IMR-90 (cell line): ENCODE measurements around the gene PSMA3. TPM values are rescaled to one million over a fixed set of nuclear protein-coding genes. Genes with fewer than 3 reads are reported as not detected.

Experiments
- ATAC-seq: fragments of 200-7000 bp; cut with Tn5 transposase; 2 replicates; pipeline ENCODE4 v1.9.1; 2020; ENCODE audit warnings: low read depth, mild to moderate bottlenecking, moderate library complexity
- BruUV-seq: library from RNA; stranded (reverse); fragments of 400-500 nt; replicated peaks from 2 replicates; lab custom pipeline; 2021; lab: Mats Ljungman, UMichigan
- CTCF ChIA-PET: fragments of 300-600 bp; formaldehyde crosslinking; extraction: SDS; loops from one replicate; lab custom pipeline; 2021; ENCODE audit warnings: antibody characterized with exemption; lab: Yijun Ruan, JAX
- POLR2A ChIA-PET: fragments of 300-600 bp; sonication (Branson Sonifier 250); formaldehyde crosslinking; loops from one replicate; lab custom pipeline; 2022; ENCODE audit warnings: antibody characterized with exemption; ENCODE audit not compliant: unreplicated experiment; lab: Charles Lee
- DNase-seq: peaks from one replicate; pipeline ENCODE4 v3.0.0; 2013
- H2AFZ ChIP-seq: replicated peaks from 2 replicates; pipeline ENCODE3; 2013; ENCODE audit warnings: low read length, mild to moderate bottlenecking; ENCODE audit not compliant: poor library complexity
- H2AK5ac ChIP-seq: 2 replicates; pipeline ENCODE4 v1.6.1; 2013; ENCODE audit warnings: low read depth, low read length, inconsistent platforms
- H2AK9ac ChIP-seq: replicated peaks from 2 replicates; pipeline ENCODE3; 2013; ENCODE audit warnings: mild to moderate bottlenecking, low read depth, low read length, moderate library complexity; ENCODE audit not compliant: poor library complexity
- H2BK120ac ChIP-seq: 2 replicates; pipeline ENCODE4 v1.6.1; 2013; ENCODE audit warnings: low read depth, low read length, inconsistent platforms
- H2BK15ac ChIP-seq: 3 replicates; pipeline ENCODE4 v1.6.1; 2013; ENCODE audit warnings: low read depth, low read length, inconsistent platforms
- H2BK20ac ChIP-seq: 2 replicates; pipeline ENCODE4 v1.6.1; 2013; ENCODE audit warnings: low read depth, mild to moderate bottlenecking, inconsistent platforms, low read length, moderate library complexity
- H2BK5ac ChIP-seq: 2 replicates; pipeline ENCODE4 v1.6.1; 2013; ENCODE audit warnings: mild to moderate bottlenecking, low read depth, low read length, inconsistent platforms; ENCODE audit not compliant: poor library complexity, severe bottlenecking
- H3K14ac ChIP-seq: replicated peaks from 2 replicates; pipeline ENCODE4 v1.6.1; 2013; ENCODE audit warnings: low read depth, low read length, inconsistent platforms
- H3K18ac ChIP-seq: 2 replicates; pipeline ENCODE4 v1.6.1; 2013; ENCODE audit warnings: low read depth, low read length, control low read depth
- H3K23ac ChIP-seq: 2 replicates; pipeline ENCODE4 v1.6.1; 2013; ENCODE audit warnings: low read depth, low read length, inconsistent platforms
- H3K27ac ChIP-seq: 2 replicates; pipeline ENCODE4 v1.5.1; 2013; ENCODE audit warnings: mild to moderate bottlenecking, control low read depth, low read length; ENCODE audit not compliant: insufficient read depth
- H3K27me3 ChIP-seq: 2 replicates; pipeline ENCODE4 v1.6.1; 2013; ENCODE audit warnings: low read length; ENCODE audit not compliant: control insufficient read depth, insufficient read depth
- H3K36me3 ChIP-seq: 2 replicates; pipeline ENCODE4 v1.6.1; 2013; ENCODE audit warnings: low read length, mixed read lengths; ENCODE audit not compliant: control insufficient read depth, insufficient read depth
- H3K4ac ChIP-seq: 2 replicates; pipeline ENCODE4 v1.6.1; 2013; ENCODE audit warnings: low read depth, low read length, inconsistent platforms
- H3K4me1 ChIP-seq: 2 replicates; pipeline ENCODE4 v1.6.1; 2013; ENCODE audit warnings: low read length, mixed read lengths; ENCODE audit not compliant: control insufficient read depth, insufficient read depth
- H3K4me2 ChIP-seq: 2 replicates; pipeline ENCODE4 v1.6.1; 2013; ENCODE audit warnings: low read depth, mild to moderate bottlenecking, control low read depth, low read length, moderate library complexity
- H3K4me3 ChIP-seq: 2 replicates; pipeline ENCODE4 v1.5.1; 2013; ENCODE audit warnings: low read depth, mild to moderate bottlenecking, control low read depth, low read length, moderate library complexity; ENCODE audit not compliant: insufficient read depth
- H3K56ac ChIP-seq: 2 replicates; pipeline ENCODE4 v1.6.1; 2013; ENCODE audit warnings: low read length, inconsistent platforms; ENCODE audit not compliant: insufficient read depth; ENCODE audit errors: extremely low read depth
- H3K79me1 ChIP-seq, 2 experiments: 2 replicates each; pipeline ENCODE4 v1.6.1; 2013; ENCODE audit warnings: low read length in 2 of 2, inconsistent platforms in 1 of 2, low read depth in 1 of 2
- H3K9ac ChIP-seq: 2 replicates; pipeline ENCODE4 v1.6.1; 2013; ENCODE audit warnings: low read depth, low read length, control low read depth
- H3K9me1 ChIP-seq: 2 replicates; pipeline ENCODE4 v1.6.1; 2013; ENCODE audit warnings: low read length, inconsistent platforms; ENCODE audit not compliant: insufficient read depth
- H3K9me3 ChIP-seq: 2 replicates; pipeline ENCODE4 v1.6.1; 2013; ENCODE audit warnings: low read length; ENCODE audit not compliant: control insufficient read depth, insufficient read depth
- H4K20me1 ChIP-seq: 2 replicates; pipeline ENCODE4 v1.6.1; 2013; ENCODE audit warnings: low read length, inconsistent platforms; ENCODE audit not compliant: insufficient read depth
- H4K5ac ChIP-seq: 2 replicates; pipeline ENCODE4 v1.6.1; 2013; ENCODE audit warnings: mild to moderate bottlenecking, low read depth, low read length, control low read depth
- H4K8ac ChIP-seq, 2 experiments: 2 replicates each; pipeline ENCODE4 v1.6.1; 2013; ENCODE audit warnings: low read depth in 2 of 2, low read length in 2 of 2, control low read depth in 1 of 2, inconsistent platforms in 1 of 2
- H4K91ac ChIP-seq: 2 replicates; pipeline ENCODE4 v1.6.1; 2013; ENCODE audit warnings: low read depth, low read length, inconsistent platforms; ENCODE audit not compliant: insufficient read depth
- BHLHE40 ChIP-seq: fragments of 150-350 bp; IDR thresholded peaks from 2 replicates; pipeline ENCODE4 v1.6.1; 2016; ENCODE audit warnings: mild to moderate bottlenecking, low read depth, low read length
- CEBPB ChIP-seq: IDR thresholded peaks from 2 replicates; pipeline ENCODE4 v1.6.1; 2012; ENCODE audit warnings: low read depth, low read length, improper control_type of control experiment
- CHD1 ChIP-seq: IDR thresholded peaks from 2 replicates; pipeline ENCODE4 v1.6.1; 2012; ENCODE audit warnings: low read depth, low read length, improper control_type of control experiment
- ELK1 ChIP-seq: fragments of 150-350 bp; IDR thresholded peaks from 2 replicates; pipeline ENCODE4 v1.6.1; 2016; ENCODE audit warnings: low read depth, mild to moderate bottlenecking, low read length, moderate library complexity, borderline replicate concordance
- FOS ChIP-seq: fragments of 150-350 bp; IDR thresholded peaks from 2 replicates; pipeline ENCODE4 v1.6.1; 2016; ENCODE audit warnings: low read depth, low read length
- MAFK ChIP-seq: IDR thresholded peaks from 2 replicates; pipeline ENCODE4 v1.6.1; 2012; ENCODE audit warnings: low read depth, low read length, improper control_type of control experiment
- MAZ ChIP-seq: IDR thresholded peaks from 2 replicates; pipeline ENCODE4 v1.6.1; 2012; ENCODE audit warnings: low read depth, mild to moderate bottlenecking, low read length, improper control_type of control experiment, moderate library complexity, borderline replicate concordance
- MXI1 ChIP-seq: IDR thresholded peaks from 2 replicates; pipeline ENCODE4 v1.6.1; 2012; ENCODE audit warnings: low read depth, mild to moderate bottlenecking, low read length, moderate library complexity, borderline replicate concordance
- NFE2L2 ChIP-seq: fragments of 150-350 bp; IDR thresholded peaks from 2 replicates; pipeline ENCODE4 v1.6.1; 2016; ENCODE audit warnings: low read depth, mild to moderate bottlenecking, low read length
- POLR2A ChIP-seq: IDR thresholded peaks from 2 replicates; pipeline ENCODE4 v1.6.1; 2012; ENCODE audit warnings: mild to moderate bottlenecking, low read depth, low read length
- RAD21 ChIP-seq: IDR thresholded peaks from 2 replicates; pipeline ENCODE4 v1.6.1; 2012; ENCODE audit warnings: low read length, improper control_type of control experiment
- RCOR1 ChIP-seq: IDR thresholded peaks from 2 replicates; pipeline ENCODE4 v1.6.1; 2012; ENCODE audit warnings: mild to moderate bottlenecking, low read length, improper control_type of control experiment; ENCODE audit not compliant: insufficient replicate concordance
- RFX5 ChIP-seq: IDR thresholded peaks from 2 replicates; pipeline ENCODE4 v1.8.0; 2012; ENCODE audit warnings: low read depth, mild to moderate bottlenecking, low read length, moderate library complexity
- SMC3 ChIP-seq: fragments of 150-350 bp; IDR thresholded peaks from 2 replicates; pipeline ENCODE4 v1.6.1; 2016; ENCODE audit warnings: low read depth, mild to moderate bottlenecking, antibody characterized with exemption, low read length, moderate library complexity
- USF2 ChIP-seq: fragments of 150-350 bp; IDR thresholded peaks from 2 replicates; pipeline ENCODE4 v1.6.1; 2017; ENCODE audit warnings: mild to moderate bottlenecking, antibody characterized with exemption, low read length, low read depth
- WGBS, 2 experiments: methylation state at CpG; one replicate each; pipeline versions ENCODE4 v1.1.5 to v1.1.7; 2013; ENCODE audit warnings: missing lambda C conversion rate in 2 of 2; ENCODE audit not compliant: insufficient read length in 1 of 2; ENCODE audit errors: extremely low coverage in 2 of 2; 5-methylcytosine and 5-hydroxymethylcytosine counted together
- dilution Hi-C: fragments of 300-500 bp; cut with HindIII; formaldehyde crosslinking; loops from one replicate; pipeline ENCODE4 v1.14.3; 2018; ENCODE audit warnings: low sequenced_read_pairs; ENCODE audit not compliant: unreplicated experiment
- in situ Hi-C: fragments of 300-500 bp; cut with MboI; formaldehyde crosslinking; loops from 3 replicates; pipeline ENCODE4 v1.14.3; 2019; ENCODE audit warnings: low sequenced_read_pairs, inconsistent platforms, mixed read lengths
- intact Hi-C: fragments of 100-400 bp; cut with micrococcal nuclease; formaldehyde crosslinking; loops from 2 replicates; pipeline ENCODE4 v1.10.0; 2022
- polyA plus RNA-seq, 3 experiments: library from polyadenylated mRNA; depleted of rRNA; stranded (reverse); fragments of >200 nt; gene quantifications; 2 replicates each; pipeline ENCODE4 v1.2.3, GENCODE V29; 2012; ENCODE audit warnings: low replicate concordance in 1 of 3
- total RNA-seq: library from RNA; depleted of rRNA; stranded (reverse); fragments of >200 nt; gene quantifications from 2 replicates; pipeline ENCODE4 v1.2.3, GENCODE V29; 2012
- TF ChIP-seq, protein P1 (sequence below): conservative IDR thresholded peaks from 2 replicates; pipeline ENCODE4 v1.5.1; 2012; ENCODE audit warnings: mild to moderate bottlenecking, low read depth, low read length, improper control_type of control experiment

PSMA3 gene
- total and polyA plus RNA-seq, 2 of the 4 experiments (the other 2 are of a cell fraction), result 74.9 to 231 TPM

- H2BK15ac ChIP-seq, result no peak overlapping the region
- DNase-seq, result no peak
- intact Hi-C loops (no loop called here), in situ Hi-C loops (no loop called here), dilution Hi-C loops (no loop called here)
- H3K9me3 ChIP-seq, result no peaks in the 10 kb centered on the region
- POLR2A ChIA-PET, result interaction anchor here (0.7 kb wide), 1 partner anchor 16 kb away, joined by 4 read pairs; the partner anchor contains the start of gene ARID4A
- CTCF ChIA-PET, result interaction anchor here (0.6 kb wide), 1 partner anchor 1445 kb away, joined by 6 read pairs; no protein-coding TSS in a partner anchor
- H3K4me3 ChIP-seq, result no peak overlapping the region
- no peak overlapping the region for H3K4me2 ChIP-seq
- H3K14ac ChIP-seq, result peak overlapping the region; percentile 58; the same call in 1 of the 2 replicates
- H3K27ac ChIP-seq, result peak overlapping the region; percentile 43; the same call in 1 of the 2 replicates
- peak overlapping the region; percentile 67 for H2BK5ac ChIP-seq
- H3K56ac ChIP-seq, result no peak overlapping the region; the same call in 1 of the 2 replicates
- H3K18ac ChIP-seq, result no peak overlapping the region
- no peak overlapping the region for H2AFZ ChIP-seq
- H3K9me1 ChIP-seq, result no peaks in the 10 kb centered on the region
- BruUV-seq, result no TSS peak
- no CpG with 5 or more reads among the region's 3 CpGs for WGBS, 2 experiments
- H4K5ac ChIP-seq, result no peak overlapping the region
- no peak overlapping the region for H2AK5ac ChIP-seq
- H4K20me1 ChIP-seq, result peaks cover 10% of the 10 kb centered on the region; the same call in 1 of the 2 replicates
- H4K91ac ChIP-seq, result no peak overlapping the region
- H4K8ac ChIP-seq, result peak overlapping the region; percentile 4 to 48; a peak in 1 of 4 replicates
- 0 out of 2 replicates have a peak overlapping the region, but pooled peaks have one; percentile 7 for H2BK120ac ChIP-seq
- no peak overlapping the region; the same call in none of the 2 replicates for H3K23ac ChIP-seq
- H3K36me3 ChIP-seq, result peaks cover 30% of the 10 kb centered on the region
- no peak overlapping the region for H2AK9ac ChIP-seq
- peak overlapping the region; percentile 28; the same call in 1 of the 2 replicates for H3K9ac ChIP-seq
- H2BK20ac ChIP-seq, result 0 out of 2 replicates have a peak overlapping the region, but pooled peaks have one; percentile 24
- H3K27me3 ChIP-seq, result no peaks in the 10 kb centered on the region
- peaks cover 28 to 49% of the 10 kb centered on the region in 2 experiments for H3K79me1 ChIP-seq
- peaks cover 1% of the 10 kb centered on the region; the same call in 1 of the 2 replicates for H3K4me1 ChIP-seq
- peak overlapping the region; percentile 48 for H3K4ac ChIP-seq
- ATAC-seq, result no peak
- TF ChIP-seq RCOR1, result no peak
- TF ChIP-seq USF2, result no peak
- TF ChIP-seq RFX5, result no peak
- no peak for TF ChIP-seq CEBPB
- TF ChIP-seq BHLHE40, result no peak
- TF ChIP-seq FOS, result no peak
- no peak for TF ChIP-seq CHD1
- TF ChIP-seq SMC3, result no peak
- TF ChIP-seq ELK1, result no peak
- TF ChIP-seq NFE2L2, result no peak
- no peak for TF ChIP-seq MXI1
- no peak for TF ChIP-seq MAFK
- no peak for TF ChIP-seq MAZ
- TF ChIP-seq RAD21, result no peak
- TF ChIP-seq, protein P1, sequence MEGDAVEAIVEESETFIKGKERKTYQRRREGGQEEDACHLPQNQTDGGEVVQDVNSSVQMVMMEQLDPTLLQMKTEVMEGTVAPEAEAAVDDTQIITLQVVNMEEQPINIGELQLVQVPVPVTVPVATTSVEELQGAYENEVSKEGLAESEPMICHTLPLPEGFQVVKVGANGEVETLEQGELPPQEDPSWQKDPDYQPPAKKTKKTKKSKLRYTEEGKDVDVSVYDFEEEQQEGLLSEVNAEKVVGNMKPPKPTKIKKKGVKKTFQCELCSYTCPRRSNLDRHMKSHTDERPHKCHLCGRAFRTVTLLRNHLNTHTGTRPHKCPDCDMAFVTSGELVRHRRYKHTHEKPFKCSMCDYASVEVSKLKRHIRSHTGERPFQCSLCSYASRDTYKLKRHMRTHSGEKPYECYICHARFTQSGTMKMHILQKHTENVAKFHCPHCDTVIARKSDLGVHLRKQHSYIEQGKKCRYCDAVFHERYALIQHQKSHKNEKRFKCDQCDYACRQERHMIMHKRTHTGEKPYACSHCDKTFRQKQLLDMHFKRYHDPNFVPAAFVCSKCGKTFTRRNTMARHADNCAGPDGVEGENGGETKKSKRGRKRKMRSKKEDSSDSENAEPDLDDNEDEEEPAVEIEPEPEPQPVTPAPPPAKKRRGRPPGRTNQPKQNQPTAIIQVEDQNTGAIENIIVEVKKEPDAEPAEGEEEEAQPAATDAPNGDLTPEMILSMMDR, result no peak
- TF ChIP-seq POLR2A, result no peak
Observed at GRCh38 chr14:58281969-58282368, 37.3 kb downstream of the PSMA3 start.
